Measurements from ENCODE around the gene CCDC154. TPM values are rescaled to one million over a fixed set of nuclear protein-coding genes. Genes with fewer than 3 reads are reported as not detected.
A peak's percentile ranks its signal among the peaks of the same experiment; 100 is the strongest.

CCDC154 gene
- total RNA-seq, 1 donor from 2014 or later, result 0.13 TPM

DNA sequence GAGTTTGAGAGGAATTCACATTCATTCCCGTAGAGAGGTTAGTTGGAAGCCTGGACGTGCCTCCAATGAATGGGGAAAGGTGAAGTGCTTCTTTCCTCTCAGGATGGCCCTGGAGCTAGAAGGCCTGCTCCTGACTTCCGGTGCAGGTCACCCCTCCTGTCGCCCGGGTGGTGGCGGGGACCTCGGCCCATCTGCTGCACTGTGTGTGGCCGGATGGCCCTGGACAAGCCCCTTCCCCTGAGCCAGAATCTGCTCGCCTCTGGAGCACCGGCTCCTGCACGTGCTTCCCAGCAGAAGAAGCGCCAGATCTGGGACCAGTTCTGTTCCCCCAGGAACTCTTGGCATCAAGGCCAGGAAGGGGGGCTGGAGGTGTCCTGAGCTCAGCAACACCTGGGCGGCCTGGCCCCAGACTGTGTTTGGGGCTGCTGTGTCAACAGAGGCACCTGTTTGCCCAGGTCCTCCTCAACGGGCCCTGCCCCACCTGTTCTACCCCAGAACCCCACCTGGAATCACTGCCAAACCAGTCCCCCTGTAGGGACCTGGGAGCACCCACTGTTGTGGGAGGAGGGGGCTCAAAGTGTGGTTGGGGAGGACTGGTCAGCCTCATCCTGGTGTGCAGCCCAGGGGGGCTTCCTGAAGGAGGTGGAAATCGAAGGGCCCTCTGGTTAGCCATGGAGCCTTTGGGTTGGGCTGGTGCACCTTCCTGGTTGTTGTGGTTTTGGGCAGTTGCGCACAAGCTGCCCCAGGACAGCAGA is 18.6 kb downstream of the CCDC154 start:
- DNase-seq (ENCODE audit: low read depth in 2 of 2), result no peak

DNA sequence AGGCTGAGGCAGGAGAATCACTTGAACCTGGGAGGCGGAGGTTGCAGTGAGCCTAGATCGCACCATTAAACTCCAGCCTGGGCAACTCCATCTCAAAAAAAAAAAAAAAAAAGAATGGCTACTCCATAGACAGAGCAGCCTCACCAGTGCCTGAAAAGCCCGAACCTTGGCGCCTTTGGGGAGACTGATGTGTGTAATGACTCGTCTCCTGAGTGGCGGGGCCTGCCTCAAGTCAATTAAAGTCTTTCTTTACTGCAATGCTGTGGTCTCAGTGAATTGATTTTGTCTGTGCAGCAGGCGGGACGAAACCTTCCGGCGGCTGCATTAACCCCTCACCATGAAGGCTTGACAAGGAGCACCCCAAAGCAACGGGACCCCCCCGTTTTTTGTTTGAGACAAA is 20.3 kb downstream of the CCDC154 start:
- no peak for DNase-seq (ENCODE audit: low read depth in 2 of 2)

DNA sequence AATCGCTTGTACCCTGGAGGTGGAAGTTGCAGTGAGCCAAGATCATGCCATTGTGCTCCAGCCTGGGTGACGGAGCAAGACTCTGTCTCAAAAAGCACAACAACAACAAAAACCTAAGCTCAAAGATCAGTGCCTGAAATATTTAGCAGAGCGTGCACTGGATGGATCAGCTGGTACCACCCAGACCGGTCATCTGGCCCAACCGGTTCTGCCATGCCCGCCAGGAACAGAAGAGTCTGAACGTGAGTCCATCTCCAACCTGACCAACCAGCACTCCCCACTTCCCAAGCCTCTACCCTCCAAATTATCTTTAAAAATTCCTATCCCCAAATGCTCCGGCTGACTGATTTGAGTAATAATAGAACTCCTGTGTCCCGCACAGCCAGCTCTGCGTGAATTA is 22.3 kb downstream of the CCDC154 start:
- no peak for DNase-seq (ENCODE audit: low read depth in 2 of 2)

DNA sequence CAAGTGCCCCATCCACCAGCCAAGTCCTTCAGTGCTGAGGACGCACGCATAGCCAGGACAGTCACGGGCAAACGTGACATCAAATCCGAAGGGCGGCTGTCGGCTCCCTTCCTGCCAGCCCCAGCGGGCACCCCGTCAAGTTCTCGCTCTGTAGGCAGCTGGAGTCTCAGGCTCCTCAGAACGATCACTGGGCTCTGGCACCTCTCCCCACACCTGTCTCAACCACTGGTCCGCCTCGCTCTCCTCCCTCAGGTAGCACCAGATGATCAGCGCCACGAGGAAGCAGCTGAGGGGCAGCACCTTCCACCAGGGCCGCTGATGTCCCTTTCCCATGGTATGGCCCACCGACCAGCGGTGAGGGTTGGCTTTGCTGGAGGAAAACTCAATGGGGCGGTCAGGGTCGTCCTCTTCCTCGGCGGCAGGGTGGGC is 24.2 kb downstream of the CCDC154 start:
- DNase-seq (ENCODE audit: low read depth in 2 of 2), result peak in 1 of 2 donors; percentile 9

DNA sequence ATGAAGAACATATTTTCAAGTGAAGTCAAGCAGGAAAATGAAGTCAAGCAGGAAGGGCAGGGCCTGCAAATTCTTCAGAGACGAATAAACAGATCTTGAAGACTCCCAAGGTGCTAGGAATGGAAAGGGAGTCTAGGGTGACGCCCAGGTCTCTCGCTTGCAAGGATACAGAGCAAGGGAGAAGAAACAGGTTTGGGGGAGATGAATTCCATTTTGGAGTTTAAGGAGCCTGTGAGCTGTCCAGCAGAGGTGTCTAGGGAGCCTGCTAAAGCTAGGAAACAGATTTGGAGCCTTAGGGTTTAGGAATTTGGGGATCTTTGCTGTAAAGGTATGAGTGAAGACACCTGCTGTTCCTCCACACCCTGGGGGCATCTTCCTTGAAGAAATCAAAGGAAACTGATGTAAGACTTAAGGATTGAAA is 27.8 kb downstream of the CCDC154 start:
- no peak for DNase-seq (ENCODE audit: low read depth in 2 of 2)

DNA sequence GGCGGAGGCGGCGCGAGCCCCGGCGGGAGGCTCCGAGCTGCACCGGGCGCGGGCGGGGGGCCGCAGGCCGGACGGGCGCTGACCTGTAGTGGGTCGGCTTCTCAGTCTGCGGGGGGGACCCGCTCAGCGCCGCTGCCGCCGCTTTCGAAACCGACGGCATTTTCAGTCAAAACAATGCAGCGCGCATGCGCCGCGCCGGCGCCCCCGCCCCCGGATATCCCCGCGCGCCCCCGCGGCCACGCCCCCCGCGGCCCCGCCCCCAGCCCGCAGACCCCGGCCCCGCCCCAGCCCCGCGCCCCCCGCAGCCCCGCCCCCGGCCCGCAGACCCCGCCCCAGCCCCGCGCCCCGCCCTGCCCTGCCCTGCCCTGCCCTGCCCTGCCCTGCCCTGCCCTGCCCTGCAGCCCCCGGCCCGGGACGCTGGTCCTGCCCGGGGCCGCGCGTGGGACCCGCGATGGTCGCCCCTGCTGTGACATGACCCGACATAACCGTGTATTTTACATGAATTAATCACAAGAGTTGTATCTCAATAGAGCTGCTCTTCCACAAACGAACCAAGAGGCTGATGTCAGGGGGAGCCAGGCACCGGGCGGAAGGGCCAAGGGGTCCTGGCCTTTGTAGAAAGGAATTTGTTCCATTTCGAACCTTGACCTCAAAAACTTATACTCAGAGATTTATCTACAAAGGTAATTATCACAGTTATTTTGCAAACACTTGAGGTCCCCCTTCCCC is 29.7 kb downstream of the CCDC154 start, which contains the start of gene UNKL:
TSS of gene UNKL (minus strand) at position 173 of the 729 bp plus-strand sequence. CDS start at position 160, 13 bp downstream.
- peak; percentile 36 to 66 for DNase-seq (ENCODE audit: low read depth in 2 of 2)

DNA sequence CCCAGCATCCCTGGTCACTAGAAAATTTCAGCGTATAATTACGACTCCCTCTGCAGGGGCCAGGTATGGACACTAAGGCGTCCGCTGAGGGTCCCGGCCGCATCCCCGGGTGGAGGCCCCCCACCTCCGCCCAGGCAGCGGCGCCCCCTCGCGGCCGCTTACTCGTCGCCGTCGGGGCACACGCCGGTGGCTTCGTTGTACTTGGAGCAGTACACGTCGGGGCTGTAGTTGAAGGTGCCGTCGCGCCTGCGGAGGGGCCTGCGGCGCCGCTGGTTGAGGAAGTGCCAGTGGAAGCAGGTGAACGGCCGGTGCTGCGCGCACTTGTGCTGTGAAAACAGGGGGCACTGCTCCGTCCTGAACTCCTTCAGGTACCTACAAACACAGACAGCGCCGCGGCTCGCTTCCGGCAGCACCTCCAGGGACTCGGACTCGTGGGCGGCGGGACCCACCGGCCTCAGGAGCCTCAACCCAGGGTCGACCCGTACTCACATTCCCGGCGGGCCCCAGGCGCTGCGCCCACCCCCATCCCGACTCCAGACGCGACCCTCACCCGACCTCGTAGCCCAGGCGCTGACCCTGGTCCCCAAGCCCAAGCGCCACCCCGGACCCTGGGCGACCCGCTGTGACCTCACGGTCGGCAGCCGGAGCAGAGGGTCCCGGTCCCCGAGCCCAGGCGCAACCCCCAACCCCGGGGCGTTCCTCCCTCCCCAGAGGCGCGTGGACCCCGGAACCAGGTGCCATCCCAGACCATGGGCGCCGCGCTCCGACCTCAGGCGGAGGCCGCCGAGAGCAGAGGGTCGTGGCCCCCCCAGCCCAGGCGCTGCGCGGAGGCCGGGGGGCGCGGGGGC is 30.4 kb downstream of the CCDC154 start:
- DNase-seq (ENCODE audit: low read depth in 2 of 2), result peak; percentile 24 to 71

DNA sequence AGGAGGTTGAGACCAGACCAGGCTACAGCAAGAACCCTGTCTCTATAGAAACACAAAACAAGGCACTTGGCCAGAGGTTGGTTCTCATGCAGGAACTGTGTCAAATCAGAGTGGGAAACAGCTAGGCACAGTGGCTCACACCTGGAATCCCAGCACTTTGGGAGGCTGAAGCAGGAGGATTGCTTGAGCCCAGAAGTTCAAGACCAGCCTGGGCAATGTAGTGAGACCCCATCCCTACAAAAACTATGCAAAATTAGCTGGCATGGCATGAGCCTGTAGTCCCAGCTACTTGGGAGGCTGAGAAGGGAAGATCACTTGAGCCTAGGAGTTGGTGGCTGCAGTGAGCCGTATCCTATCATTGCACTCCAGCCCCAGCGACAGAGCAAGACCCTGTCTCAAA is 31.5 kb downstream of the CCDC154 start:
- DNase-seq (ENCODE audit: low read depth in 2 of 2), result no peak

DNA sequence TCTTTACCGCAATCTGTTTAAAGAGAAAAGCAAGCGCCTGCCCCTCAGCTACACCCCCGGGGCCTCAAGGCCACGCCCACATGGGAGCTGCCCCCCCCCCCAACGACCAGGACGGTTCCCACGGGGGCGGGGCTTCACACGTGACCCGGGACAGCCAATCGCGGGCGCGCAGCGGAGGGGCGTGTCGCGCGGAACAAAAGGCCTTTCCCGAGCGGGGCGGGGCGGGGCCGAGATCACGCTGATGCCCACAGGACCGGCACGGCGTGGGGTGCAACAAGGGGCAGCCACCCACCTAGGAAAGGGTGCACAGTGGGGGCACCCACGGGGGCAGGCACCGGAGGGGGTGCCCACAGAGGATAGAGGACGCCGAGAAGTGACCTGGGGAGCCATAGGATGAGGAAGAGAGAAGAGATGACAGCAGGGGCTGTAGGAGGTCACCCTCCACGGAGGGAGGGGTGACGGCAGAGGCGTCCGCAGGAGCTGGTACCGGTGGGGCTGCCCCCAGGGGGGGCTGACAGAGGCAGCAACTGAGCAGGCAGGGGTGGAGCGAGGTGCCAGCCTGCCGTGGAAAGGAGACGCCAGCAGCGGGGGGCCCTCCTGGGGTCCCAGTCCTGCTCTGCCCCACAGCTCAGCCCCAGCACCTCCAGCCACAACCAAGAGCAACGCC is 36.1 kb downstream of the CCDC154 start:
- peak; percentile 68 to 91 for DNase-seq (ENCODE audit: low read depth in 2 of 2)

DNA sequence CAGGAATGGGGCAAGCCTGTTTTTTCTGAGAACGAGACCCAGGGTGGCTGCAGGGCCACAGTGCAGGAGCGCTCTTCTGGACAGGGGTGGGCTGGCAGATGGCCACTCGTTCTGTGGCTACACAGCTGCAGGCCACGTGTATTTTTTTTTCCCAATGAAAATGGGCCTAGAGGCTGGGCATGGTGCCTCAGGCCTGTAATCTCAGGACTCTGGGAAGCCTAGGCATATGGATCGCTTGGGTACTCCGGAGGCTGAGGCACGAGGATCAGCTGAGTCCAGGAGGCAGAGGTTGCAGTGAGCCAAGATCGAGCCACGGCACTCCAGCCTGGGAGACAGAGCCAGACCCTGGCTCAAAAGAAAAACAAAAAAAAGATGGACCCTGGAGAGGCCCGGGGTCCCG is 36.6 kb downstream of the CCDC154 start:
- no peak for DNase-seq (ENCODE audit: low read depth in 2 of 2)

DNA sequence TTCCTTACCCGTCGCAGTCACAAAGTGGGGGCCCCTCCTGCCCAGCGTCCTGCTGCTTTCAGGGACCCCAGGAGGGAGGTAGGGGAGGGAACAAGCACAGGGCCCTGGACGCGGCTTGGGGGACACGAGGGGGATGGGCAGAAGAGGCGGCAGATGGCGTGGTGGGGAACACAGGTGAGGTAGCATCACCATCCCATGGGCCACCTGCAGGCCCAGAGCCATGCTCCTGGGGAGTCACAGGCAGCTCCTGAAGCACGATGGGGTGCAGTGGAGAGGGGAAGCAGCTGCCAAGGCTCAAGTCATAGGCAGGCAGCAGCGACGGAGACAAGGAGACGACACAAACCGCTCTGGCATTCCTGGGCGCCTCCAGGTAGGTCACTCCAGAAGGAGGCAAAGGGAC is 40.6 kb downstream of the CCDC154 start:
- no peak for DNase-seq (ENCODE audit: low read depth in 2 of 2)

DNA sequence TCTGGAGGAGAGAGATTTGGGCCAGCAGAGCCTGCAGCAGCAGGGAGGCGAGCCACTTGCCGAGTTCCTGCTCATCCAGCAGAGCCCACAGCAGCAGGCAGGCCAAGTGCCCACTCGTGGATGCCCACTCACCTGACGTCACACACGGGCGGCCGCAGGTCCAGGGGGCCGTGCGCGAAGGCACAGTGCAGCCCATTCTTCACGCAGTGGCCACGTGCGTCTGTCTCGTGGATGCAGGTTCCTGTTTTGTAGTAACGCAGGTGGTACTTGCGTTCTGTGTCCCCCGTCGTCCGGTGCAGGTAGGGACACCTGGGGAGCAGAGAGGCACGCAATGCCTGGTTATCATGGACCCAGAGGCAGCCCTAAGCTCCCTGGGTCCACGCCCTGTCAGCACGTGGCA is 41.3 kb downstream of the CCDC154 start:
- DNase-seq (ENCODE audit: low read depth in 2 of 2), result no peak

DNA sequence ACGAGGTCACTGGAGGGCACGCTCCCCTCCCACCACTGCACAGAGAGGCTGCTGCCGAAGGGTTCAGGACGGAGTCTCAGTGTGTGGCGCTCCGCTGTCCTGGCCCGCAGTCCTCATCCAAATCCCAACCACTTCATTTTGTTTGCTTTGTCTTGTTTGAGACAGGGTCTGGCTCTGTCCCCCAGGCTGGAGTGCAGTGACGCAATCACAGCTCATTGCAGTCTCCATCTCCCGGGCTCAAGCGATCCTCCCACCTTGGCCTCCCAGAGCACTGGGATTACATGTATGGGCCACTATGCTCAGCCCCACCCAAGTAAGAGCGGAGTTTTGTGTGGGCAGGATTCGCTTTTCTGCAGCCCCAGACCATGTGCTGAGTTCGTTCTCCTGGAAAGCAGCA is 42.6 kb downstream of the CCDC154 start:
- no peak for DNase-seq (ENCODE audit: low read depth in 2 of 2)

DNA sequence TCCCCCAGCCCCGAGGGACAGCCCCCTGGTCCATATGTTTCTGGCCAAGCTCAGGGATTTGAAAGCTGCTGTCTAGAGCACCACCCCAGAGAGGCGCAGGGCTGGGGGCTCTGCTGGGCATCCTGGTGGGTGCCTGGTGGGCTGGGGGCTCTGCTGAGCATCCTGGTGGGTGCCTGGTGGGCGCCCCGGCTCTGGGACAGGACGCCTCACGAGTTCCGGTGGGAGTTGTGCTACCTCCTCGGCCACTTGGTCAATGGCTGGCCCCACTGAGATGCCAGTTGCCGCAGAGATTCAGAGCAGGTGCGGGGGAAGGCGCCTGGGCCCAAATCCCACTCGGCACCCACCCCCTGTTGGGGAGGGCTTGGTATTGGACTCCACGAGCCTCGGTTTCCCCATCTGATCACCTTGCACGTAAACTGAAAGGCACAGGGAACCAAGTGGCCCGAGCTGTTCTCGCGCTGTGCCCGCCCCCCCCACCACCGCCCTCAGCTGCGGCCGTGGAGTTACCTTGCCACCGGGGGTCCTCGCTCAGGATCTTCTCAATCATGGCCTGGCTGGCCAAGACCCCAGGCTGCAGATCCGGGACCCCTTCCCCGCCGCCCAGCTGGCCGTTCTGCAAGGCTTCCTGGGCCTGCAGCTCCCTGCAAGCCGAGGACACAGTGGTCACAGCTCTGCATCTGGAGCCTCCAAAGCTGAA is 43.1 kb downstream of the CCDC154 start:
- DNase-seq (ENCODE audit: low read depth in 2 of 2), result no peak

DNA sequence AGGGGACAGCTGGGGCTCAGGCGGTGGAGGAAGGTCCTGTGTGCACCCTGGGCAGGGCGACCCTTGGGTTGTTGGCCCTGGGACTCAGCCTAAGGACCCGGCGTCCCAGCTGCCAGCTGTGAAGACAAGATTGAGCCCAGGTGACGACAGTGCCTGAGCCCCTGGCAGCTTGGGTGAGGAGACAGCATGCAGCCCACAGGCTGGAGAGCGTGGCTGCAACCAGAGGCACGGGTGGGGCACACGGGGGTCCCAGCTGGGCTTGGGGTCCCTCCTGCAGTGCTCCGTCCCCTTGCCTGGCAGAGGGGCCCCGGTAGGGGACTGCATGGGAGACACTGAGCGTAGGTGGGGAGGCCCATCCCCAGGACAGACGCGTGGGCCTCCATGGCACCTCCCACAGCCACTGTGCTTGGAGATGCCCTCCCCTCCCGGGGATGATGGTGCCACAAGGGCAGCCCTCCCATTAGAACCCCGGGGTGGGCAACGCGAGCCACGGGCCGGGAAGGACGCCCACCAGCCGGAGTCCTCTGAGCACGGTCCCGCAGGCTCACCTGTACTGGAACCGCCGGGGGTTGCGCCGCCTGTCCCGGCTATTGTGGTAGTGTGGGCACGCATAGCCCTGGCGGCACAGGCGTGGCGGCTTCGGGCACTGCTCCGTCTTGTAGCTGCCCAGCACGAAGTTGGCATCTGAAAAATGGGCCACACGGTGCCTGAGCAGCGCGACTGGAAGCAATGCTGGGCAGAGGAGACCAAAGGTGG is 45.4 kb downstream of the CCDC154 start:
- no peak for DNase-seq (ENCODE audit: low read depth in 2 of 2)

DNA sequence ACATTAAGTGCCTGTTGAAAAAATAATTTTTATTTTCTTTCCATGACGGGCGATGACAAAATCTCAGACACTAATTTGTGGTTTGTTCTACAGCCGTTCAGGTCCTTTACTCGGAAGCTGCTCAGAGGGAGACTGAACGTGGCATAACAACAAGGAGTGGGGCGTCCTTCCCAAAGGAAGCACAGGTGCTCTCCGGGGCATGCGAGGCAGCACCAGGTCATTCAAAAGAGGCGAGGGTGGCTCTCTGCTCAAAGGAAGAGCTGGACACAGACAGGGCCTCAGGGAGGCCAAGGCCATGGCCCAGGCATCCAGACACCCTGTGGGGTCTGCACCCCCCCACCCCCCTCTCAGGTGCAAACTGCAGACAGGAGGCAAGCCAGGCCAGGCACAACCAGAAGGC is 46.0 kb downstream of the CCDC154 start:
- DNase-seq (ENCODE audit: low read depth in 2 of 2), result no peak

DNA sequence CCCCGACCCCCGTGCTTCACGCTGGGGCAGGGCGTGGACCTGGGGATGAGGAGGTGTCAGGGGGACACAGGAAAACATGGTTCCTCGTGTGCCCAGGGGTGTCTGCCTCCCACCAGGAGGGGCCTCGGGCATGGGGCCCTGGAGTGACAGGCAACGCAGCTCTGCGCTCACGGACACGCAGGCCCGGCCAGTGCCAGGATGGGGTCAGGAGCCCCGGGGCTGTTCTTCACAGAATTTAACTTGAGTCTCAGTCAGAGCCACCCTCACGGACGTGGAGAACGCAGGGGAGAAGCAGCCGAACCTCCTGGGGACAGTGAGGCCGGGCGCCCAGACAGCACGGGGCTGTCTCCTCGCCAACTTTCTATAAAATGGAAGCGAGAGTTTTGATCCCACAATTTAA is 46.6 kb downstream of the CCDC154 start:
- DNase-seq (ENCODE audit: low read depth in 2 of 2), result no peak

DNA sequence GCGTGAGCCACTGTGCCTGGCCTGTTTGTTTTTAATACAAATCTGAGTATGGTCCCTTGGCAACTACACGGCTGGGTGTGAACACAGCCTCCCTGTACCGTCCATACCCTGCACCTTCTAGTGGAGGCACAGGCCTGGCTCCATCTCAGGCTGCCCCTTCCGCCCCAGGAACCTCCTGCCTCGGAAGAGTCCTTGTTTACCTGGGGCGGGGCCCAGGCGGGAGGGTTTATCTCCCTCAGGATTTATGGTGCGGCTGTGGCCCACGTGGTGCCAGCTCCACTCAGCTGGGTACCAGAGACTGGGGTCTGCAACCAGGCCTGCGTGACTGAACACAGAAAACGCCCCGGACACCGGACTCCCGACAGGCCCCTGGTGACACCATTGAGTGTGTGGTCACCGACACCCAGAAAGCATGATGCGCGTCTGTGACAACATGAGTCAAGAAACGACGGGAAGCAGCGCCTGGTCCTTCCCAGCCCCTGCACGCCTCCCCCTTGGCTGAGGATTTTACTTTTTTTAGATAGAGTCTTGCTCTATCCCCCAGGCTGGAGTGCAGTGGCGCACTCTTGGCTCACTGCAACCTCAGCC is 48.8 kb downstream of the CCDC154 start:
- DNase-seq (ENCODE audit: low read depth in 2 of 2), result no peak

DNA sequence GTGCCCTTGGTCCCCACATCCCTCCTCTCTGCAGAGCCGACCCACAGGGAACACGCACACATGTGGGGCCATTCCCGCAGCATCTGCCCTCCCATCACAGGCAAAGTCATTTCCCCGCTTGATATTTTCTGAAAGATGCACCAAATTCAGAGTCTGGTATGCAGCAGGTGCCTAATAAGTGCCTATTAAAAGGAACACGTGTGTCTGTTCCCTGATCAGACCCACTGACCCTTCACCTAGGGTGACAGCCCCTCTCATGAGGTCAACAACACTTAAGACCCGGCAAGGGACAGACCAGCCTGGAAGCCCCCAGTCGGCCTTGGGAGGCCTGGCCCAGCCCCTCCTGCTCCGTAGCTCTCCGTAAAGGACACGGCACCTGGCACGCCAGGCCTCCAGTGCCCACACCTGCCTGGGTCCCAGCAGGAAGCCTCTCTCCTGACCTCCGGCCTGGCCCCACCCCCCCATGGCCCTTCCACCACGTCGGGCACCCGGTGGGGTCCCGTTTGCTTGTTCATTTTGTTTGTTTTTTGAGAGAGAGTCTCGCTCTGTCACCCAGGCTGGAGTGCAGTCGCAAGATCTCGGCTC is 49.9 kb downstream of the CCDC154 start:
- no peak for DNase-seq (ENCODE audit: low read depth in 2 of 2)
